Heart left ventricle (tissue), 13 donors: ENCODE measurements around the gene ST8SIA6.

Experiments used
- CTCF ChIP-seq, 12 donors: fragments of 200-600 bp; sonication (generic) in 4 of 12; IDR thresholded peaks; one replicate each; pipeline versions ENCODE4 v1.5.0 to v1.8.0; 2018 to 2022; ENCODE audit warnings: antibody characterized with exemption in 12 of 12, mild to moderate bottlenecking in 5 of 12
- POLR2A ChIP-seq, 2 donors: fragments of 450-650 bp; IDR thresholded peaks; one replicate each; pipeline ENCODE4 v1.6.1; 2017; ENCODE audit warnings: antibody characterized with exemption in 2 of 2, mild to moderate bottlenecking in 2 of 2, moderate library complexity in 2 of 2
- donor health status: ischemic (EF 13 %, LVEDD 7.1; RV severe dilation, severe dysfunction).
- donor health status: DM: no; HTN: yes; CAD: no.
- donor health status: DM: no; HTN: no; CAD: no.
- donor health status: ischemic (EF 25% LVEDD 6.9; RV normal size, moderate dysfunction).
- donor health status: ischemic (EF 25% LVEDD 5.7; RV mildly dilated, moderate dysfunction).
- donor health status: ischemic (EF 35%, LVEDD 5.7; RV mildly dilated, moderate dysfunction).
- donor health status: nonischemic (EF 11% LVEDD 7.7; RV severe dilation, severe dysfunction).
- donor health status: DM: yes; HTN: yes; CAD: no.
- donor health status: PGD.
- donor health status: ischemic (EF 29% LVEDD 5.4; RV normal size, mild dysfunction).
- donor health status: nonischemic (EF 23%, LVEDD 6.1; RV moderate dilation, normal function).

GRCh38 chr10:17427201-17427600, 27.2 kb downstream of the ST8SIA6 start:
- TF ChIP-seq CTCF (IDR thresholded peaks at IDR 0.05) = no peak
- no peak for TF ChIP-seq POLR2A (IDR thresholded peaks at IDR 0.05)
